DOHH2 (cell line): ENCODE measurements around the gene C9orf72.

ENCODE experiments used
- H3F3A ChIP-seq: fragments of 200-600 bp; sonication (generic), shearing (Covaris generic); 2 replicates; pipeline ENCODE4 v1.6.0; 2016; ENCODE audit warnings: antibody characterized with exemption, mild to moderate bottlenecking; ENCODE audit not compliant: control insufficient read depth, insufficient read depth
- H3K27ac ChIP-seq: fragments of 200-600 bp; sonication (generic); 2 replicates; pipeline ENCODE4 v1.5.1; 2014; ENCODE audit warnings: low read depth, mild to moderate bottlenecking, low read length, moderate library complexity
- H3K27me3 ChIP-seq: fragments of 200-600 bp; sonication (generic); 2 replicates; pipeline ENCODE4 v1.6.1; 2014; ENCODE audit warnings: mild to moderate bottlenecking, low read length, mixed read lengths; ENCODE audit not compliant: control insufficient read depth
- H3K36me3 ChIP-seq: fragments of 200-600 bp; sonication (generic); 2 replicates; pipeline ENCODE4 v1.6.1; 2014; ENCODE audit warnings: mild to moderate bottlenecking, low read length, moderate library complexity, mixed read lengths; ENCODE audit not compliant: control insufficient read depth
- H3K4me1 ChIP-seq: fragments of 200-600 bp; sonication (generic); 2 replicates; pipeline ENCODE4 v1.6.1; 2014; ENCODE audit warnings: mild to moderate bottlenecking, low read length, mixed read lengths; ENCODE audit not compliant: control insufficient read depth
- H3K4me2 ChIP-seq: fragments of 200-600 bp; sonication (generic); 2 replicates; pipeline ENCODE4 v1.6.0; 2014; ENCODE audit warnings: mild to moderate bottlenecking, low read length, moderate library complexity
- H3K4me3 ChIP-seq: fragments of 200-600 bp; sonication (generic); 2 replicates; pipeline ENCODE4 v1.5.1; 2014; ENCODE audit warnings: mild to moderate bottlenecking, low read length, mixed read lengths
- H3K79me2 ChIP-seq: fragments of 200-600 bp; sonication (generic); 2 replicates; pipeline ENCODE4 v1.6.1; 2014; ENCODE audit warnings: mild to moderate bottlenecking, low read length, mixed read lengths; ENCODE audit not compliant: control insufficient read depth
- H3K9me2 ChIP-seq: fragments of 200-600 bp; sonication (generic); replicated peaks from 2 replicates; pipeline ENCODE4 v1.6.1; 2014; ENCODE audit warnings: mild to moderate bottlenecking, low read length, mixed read lengths; ENCODE audit not compliant: control insufficient read depth
- H3K9me3 ChIP-seq: fragments of 200-600 bp; sonication (generic); 2 replicates; pipeline ENCODE4 v1.6.1; 2014; ENCODE audit warnings: antibody characterized with exemption, low read length, mixed read lengths; ENCODE audit not compliant: control insufficient read depth, insufficient read depth
- H4K20me1 ChIP-seq: fragments of 200-600 bp; sonication (generic); 2 replicates; pipeline ENCODE4 v1.6.0; 2014; ENCODE audit warnings: low read depth, mild to moderate bottlenecking, antibody characterized with exemption, low read length, moderate library complexity; ENCODE audit not compliant: control insufficient read depth, insufficient read depth
- EZH2phosphoT487 ChIP-seq: fragments of 200-600 bp; sonication (generic); IDR thresholded peaks from 2 replicates; pipeline ENCODE4 v1.6.1; 2017; ENCODE audit warnings: borderline replicate concordance, mild to moderate bottlenecking, antibody characterized with exemption, low read length, moderate library complexity, mixed read lengths
- TF ChIP-seq, protein P1 (sequence below): fragments of 200-600 bp; sonication (generic); IDR thresholded peaks from one replicate; pipeline ENCODE4 v1.5.1; 2014; ENCODE audit warnings: antibody characterized with exemption, mild to moderate bottlenecking, low read depth, low read length; ENCODE audit not compliant: poor library complexity, severe bottlenecking

Gene C9orf72

DNA sequence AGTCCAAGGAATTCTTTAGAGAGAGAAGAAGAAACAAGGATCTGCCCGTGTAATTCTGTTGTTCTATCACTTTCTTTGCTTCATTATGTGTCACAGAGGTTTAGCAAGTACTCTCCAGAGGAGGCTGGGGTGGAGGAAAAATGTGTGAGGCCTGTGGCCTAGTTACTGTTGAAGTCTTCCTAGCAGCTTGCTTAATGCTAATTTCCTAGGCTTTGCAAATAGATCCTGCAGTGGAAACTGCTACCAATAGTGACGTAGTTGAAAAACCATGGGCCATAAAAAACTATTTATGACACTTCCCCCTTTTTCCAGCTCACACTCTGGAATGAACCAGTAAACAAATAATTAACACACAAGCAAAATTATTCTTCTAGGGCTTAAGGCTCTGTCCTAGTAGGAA lies 27.0 kb upstream of the C9orf72 start:
- H3K27me3 ChIP-seq = no peaks in the 10 kb centered on the region
- TF ChIP-seq, protein P1, sequence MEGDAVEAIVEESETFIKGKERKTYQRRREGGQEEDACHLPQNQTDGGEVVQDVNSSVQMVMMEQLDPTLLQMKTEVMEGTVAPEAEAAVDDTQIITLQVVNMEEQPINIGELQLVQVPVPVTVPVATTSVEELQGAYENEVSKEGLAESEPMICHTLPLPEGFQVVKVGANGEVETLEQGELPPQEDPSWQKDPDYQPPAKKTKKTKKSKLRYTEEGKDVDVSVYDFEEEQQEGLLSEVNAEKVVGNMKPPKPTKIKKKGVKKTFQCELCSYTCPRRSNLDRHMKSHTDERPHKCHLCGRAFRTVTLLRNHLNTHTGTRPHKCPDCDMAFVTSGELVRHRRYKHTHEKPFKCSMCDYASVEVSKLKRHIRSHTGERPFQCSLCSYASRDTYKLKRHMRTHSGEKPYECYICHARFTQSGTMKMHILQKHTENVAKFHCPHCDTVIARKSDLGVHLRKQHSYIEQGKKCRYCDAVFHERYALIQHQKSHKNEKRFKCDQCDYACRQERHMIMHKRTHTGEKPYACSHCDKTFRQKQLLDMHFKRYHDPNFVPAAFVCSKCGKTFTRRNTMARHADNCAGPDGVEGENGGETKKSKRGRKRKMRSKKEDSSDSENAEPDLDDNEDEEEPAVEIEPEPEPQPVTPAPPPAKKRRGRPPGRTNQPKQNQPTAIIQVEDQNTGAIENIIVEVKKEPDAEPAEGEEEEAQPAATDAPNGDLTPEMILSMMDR = no peak
- TF ChIP-seq EZH2phosphoT487 = no peak
- no peaks in the 10 kb centered on the region for H3K79me2 ChIP-seq
- H3K9me3 ChIP-seq = no peaks in the 10 kb centered on the region
- no peaks in the 10 kb centered on the region for H3K9me2 ChIP-seq
- no peak overlapping the region for H3K27ac ChIP-seq
- no peak overlapping the region for H3K4me3 ChIP-seq
- no peak overlapping the region for H3K4me2 ChIP-seq
- H3K36me3 ChIP-seq = no peaks in the 10 kb centered on the region
- H4K20me1 ChIP-seq = no peaks in the 10 kb centered on the region
- peaks cover 4% of the 10 kb centered on the region for H3K4me1 ChIP-seq
- H3F3A ChIP-seq = no peaks in the 10 kb centered on the region

DNA sequence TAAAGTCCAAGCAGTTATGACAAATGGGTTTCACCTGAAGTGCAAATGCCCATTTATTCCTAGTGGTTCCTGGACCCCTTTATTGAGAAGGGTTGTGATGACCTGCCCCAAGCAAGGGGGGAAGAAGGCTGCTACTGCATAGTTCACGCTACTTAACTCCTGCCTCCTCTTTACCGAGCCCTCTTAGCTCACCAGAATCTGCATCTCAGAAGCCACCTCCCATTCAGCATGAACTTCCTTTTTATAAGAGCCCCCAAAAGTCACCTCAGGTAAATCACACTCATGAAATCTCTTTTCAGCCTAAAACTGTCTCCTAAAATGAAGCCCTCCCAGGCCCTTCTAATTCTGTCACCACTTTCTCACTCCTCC lies 26.6 kb upstream of the C9orf72 start:
- H3K4me2 ChIP-seq = no peak overlapping the region
- no peaks in the 10 kb centered on the region for H3K9me2 ChIP-seq
- TF ChIP-seq, protein P1 = no peak
- no peak for TF ChIP-seq EZH2phosphoT487

DNA sequence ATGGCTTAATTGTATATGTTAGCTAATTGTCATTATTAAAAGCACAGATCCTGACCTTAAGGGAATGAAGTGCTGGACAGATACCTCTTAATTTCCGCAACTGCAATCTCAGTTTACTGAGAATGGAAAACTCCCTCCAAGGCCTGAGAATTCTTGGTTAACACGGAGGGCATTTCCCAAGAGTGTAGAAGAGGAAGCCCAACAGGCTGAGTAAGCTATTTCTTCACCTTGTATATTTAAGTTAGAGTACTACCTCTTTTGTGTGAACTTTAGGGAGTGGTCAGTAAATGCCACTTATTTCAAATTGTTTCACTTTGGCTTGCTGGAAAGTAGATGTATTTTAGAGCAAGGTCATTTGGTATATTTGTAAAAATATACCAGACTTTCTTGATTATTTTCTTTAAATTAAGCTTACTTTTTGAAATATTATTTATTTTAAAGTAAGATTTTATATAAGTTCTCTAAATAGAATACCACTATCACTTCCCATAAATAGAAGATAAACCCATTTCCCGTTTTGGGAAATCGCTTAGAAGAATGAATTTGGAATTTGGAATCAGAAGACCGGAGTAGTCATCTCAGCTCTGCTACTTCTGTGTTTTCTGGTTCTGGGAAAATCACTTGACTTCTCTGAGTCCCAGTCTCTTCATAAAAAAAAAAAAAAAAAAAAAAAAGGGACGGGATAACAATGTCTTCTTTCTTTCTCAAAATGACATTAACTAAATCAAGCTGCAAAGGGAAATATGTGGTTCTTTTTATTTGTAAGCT lies 26.0 kb upstream of the C9orf72 start:
- H3K9me3 ChIP-seq = no peaks in the 10 kb centered on the region
- peaks cover 4% of the 10 kb centered on the region for H3K4me1 ChIP-seq
- H3K36me3 ChIP-seq = no peaks in the 10 kb centered on the region
- H3K27me3 ChIP-seq = no peaks in the 10 kb centered on the region
- H3K27ac ChIP-seq = no peak overlapping the region
- no peaks in the 10 kb centered on the region for H4K20me1 ChIP-seq
- no peak overlapping the region for H3K4me3 ChIP-seq
- no peaks in the 10 kb centered on the region for H3K79me2 ChIP-seq
- no peaks in the 10 kb centered on the region for H3F3A ChIP-seq
- H3K9me2 ChIP-seq = no peaks in the 10 kb centered on the region
- no peak for TF ChIP-seq EZH2phosphoT487
- TF ChIP-seq, protein P1 = no peak
- H3K4me2 ChIP-seq = no peak overlapping the region

More for the DNA sequence above, 26.6 kb upstream of the C9orf72 start:
- H3K27ac ChIP-seq = no peak overlapping the region
- peaks cover 4% of the 10 kb centered on the region for H3K4me1 ChIP-seq
- no peaks in the 10 kb centered on the region for H4K20me1 ChIP-seq
- H3K4me3 ChIP-seq = no peak overlapping the region
- H3K79me2 ChIP-seq = no peaks in the 10 kb centered on the region
- no peaks in the 10 kb centered on the region for H3K9me3 ChIP-seq
- no peaks in the 10 kb centered on the region for H3K27me3 ChIP-seq
- no peaks in the 10 kb centered on the region for H3K36me3 ChIP-seq
- H3F3A ChIP-seq = no peaks in the 10 kb centered on the region
